ENCODE results near the gene TLL2.

The TLL2 gene

GRCh38 chr10:96384506-96384905, 129.2 kb downstream of the TLL2 start:
- no peak for DNase-seq

- DNase-seq = no peak
Measured at GRCh38 chr10:96380821-96381220, 132.9 kb downstream of the TLL2 start.

GRCh38 chr10:96379758-96380157, 134.0 kb downstream of the TLL2 start:
- no peak for DNase-seq

- no peak for DNase-seq
Measured at GRCh38 chr10:96378741-96379140, 135.0 kb downstream of the TLL2 start.

- no peak for DNase-seq
Measured at GRCh38 chr10:96377816-96378294, 135.9 kb downstream of the TLL2 start.

- DNase-seq = no peak
Measured at GRCh38 chr10:96376483-96376882, 137.2 kb downstream of the TLL2 start.

GRCh38 chr10:96374985-96375830, 138.5 kb downstream of the TLL2 start:
- DNase-seq = peak; percentile 71

GRCh38 chr10:96374639-96374984, 139.1 kb downstream of the TLL2 start:
- no peak for DNase-seq

- DNase-seq = no peak
Measured at GRCh38 chr10:96374004-96374403, 139.7 kb downstream of the TLL2 start.

- no peak for DNase-seq
Measured at GRCh38 chr10:96371356-96371755, 142.4 kb downstream of the TLL2 start.

GRCh38 chr10:96370584-96371157, 143.1 kb downstream of the TLL2 start:
- peak; percentile 52 for DNase-seq

GRCh38 chr10:96369890-96370583, 143.7 kb downstream of the TLL2 start:
- no peak for DNase-seq

GRCh38 chr10:96368971-96369370, 144.8 kb downstream of the TLL2 start:
- DNase-seq = no peak

- DNase-seq = no peak
Measured at GRCh38 chr10:96367470-96367869, 146.3 kb downstream of the TLL2 start.

GRCh38 chr10:96366508-96366907, 147.2 kb downstream of the TLL2 start:
- DNase-seq = no peak

GRCh38 chr10:96365571-96365970, 148.2 kb downstream of the TLL2 start:
- no peak for DNase-seq

GRCh38 chr10:96360766-96361165, 153.0 kb downstream of the TLL2 start:
- DNase-seq = no peak

- no peak for DNase-seq
Measured at GRCh38 chr10:96360331-96360730, 153.4 kb downstream of the TLL2 start.

- no peak for DNase-seq
Measured at GRCh38 chr10:96359616-96360015, 154.1 kb downstream of the TLL2 start.

- DNase-seq = no peak
Measured at GRCh38 chr10:96358851-96359540, 154.7 kb downstream of the TLL2 start, which contains the start of gene OPALIN. OPALIN (minus strand) TSS chr10:96359002; CDS start chr10:96358896, 106 bp downstream.

- DNase-seq = no peak
Measured at GRCh38 chr10:96357038-96357620, 156.6 kb downstream of the TLL2 start.

- no peak for DNase-seq
Measured at GRCh38 chr10:96352582-96352981, 161.1 kb downstream of the TLL2 start.

- DNase-seq = no peak
Measured at GRCh38 chr10:96352027-96352426, 161.7 kb downstream of the TLL2 start.

All from CD4-positive, alpha-beta T cell treated with Interleukin-6 for 4 hours (primary cell).